LNCAP (cell line): Measurements from ENCODE around the gene TEX2.

Source experiments
- CTCF ChIP-seq: fragments of 450-650 bp; IDR thresholded peaks from 2 replicates; pipeline ENCODE4 v1.5.1; 2017; ENCODE audit warnings: mild to moderate bottlenecking

Gene TEX2

GRCh38 chr17:64223931-64224629 is 39.0 kb downstream of the TEX2 start:
- TF ChIP-seq CTCF = no peak

- TF ChIP-seq CTCF = no peak
Measured at GRCh38 chr17:64223283-64223682, 39.8 kb downstream of the TEX2 start.

DNA sequence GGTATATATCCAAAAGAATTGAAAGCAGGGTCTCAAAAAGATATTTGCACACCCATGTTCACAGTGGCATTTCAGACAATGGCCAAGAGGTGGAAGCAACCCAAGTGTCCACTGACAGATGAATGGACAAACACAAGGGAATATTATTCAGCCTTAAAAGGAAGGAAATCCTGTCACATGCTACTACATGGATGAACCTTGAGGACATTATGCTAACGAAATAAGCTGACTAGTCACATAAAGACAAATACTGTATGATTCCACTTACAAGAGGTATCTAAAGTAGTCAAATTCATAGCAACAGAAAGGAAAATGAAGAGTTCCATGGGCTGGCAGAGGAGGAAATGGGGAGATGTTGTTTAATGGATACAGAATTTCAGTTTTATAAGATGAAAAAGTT is 41.4 kb downstream of the TEX2 start:
- no peak for TF ChIP-seq CTCF

- TF ChIP-seq CTCF = no peak
Measured at GRCh38 chr17:64219571-64219970, 43.5 kb downstream of the TEX2 start.

- TF ChIP-seq CTCF = no peak
Measured at GRCh38 chr17:64218066-64218465, 45.0 kb downstream of the TEX2 start.

DNA sequence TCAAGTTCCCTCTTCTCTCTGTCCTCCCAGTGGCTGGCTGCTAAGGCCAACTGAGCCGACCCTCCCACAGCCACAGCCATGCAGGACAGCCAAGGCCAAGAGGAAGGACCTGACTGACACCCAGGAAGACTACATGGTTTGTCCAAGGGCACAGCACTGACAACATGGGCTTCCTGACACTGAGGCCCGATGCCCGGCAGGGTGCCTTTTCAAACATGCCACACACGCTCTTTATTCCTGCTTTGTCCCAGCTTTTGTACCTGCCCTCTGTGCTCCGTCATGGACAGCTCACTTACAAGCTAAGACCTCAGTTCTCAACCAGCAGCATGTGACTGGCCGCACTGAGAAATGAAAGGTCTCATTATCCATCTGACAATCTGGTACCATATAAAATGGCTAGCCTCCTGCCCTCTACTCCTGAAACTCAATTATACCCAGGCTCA is 45.8 kb downstream of the TEX2 start:
- TF ChIP-seq CTCF = no peak

- TF ChIP-seq CTCF = no peak
Measured at GRCh38 chr17:64216338-64217248, 46.5 kb downstream of the TEX2 start.
